KBM-7 (cell line): ENCODE measurements around the gene KNG1.

Experiments
- DNase-seq: peaks from one replicate; pipeline ENCODE4 v3.0.0-alpha.2; 2015
- in situ Hi-C: fragments of 300-500 bp; cut with MboI; formaldehyde crosslinking; loops from 2 replicates; pipeline ENCODE4 v1.14.3; 2020; ENCODE audit warnings: low sequenced_read_pairs, low pct_unique_long_range_greater_than_20kb, mixed read lengths

Gene KNG1

DNA sequence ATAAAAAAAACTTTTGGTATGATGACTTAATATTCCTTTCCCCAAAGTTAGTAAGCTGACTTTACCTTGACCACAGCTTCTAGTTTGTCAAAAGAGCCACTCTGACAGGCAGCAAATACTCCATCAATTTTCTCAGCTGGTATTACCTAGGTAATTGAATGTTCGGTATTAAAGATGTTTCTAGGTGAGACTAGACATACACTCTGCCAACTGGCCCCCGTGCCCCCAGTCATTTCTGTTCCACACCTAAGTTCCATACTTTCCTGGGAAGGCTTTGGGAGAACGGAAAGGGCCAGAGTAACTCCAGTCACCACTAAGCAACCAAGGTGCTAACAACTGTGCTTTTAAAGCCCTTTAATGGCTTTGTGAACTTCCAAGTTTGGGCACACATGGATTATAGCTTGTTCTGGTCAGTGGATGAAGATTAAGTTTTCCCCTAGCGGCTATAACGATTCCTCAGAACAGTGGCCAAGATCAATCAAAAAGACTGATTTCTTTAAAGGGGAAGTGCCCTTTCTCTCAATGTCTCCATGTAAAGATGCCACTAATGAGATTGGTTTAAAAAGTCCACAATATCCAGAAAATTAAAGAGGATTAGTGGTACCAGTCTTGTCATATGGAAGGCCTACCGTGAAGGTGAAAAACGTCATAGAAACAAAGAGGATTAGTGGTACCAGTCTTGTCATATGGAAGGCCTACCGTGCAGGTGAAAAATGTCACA, 73.3 kb downstream of the KNG1 start:
- peak; percentile 66 for DNase-seq

More for the DNA sequence above, 73.3 kb downstream of the KNG1 start:
- in situ Hi-C loops = no loop called here
